Suprapubic skin (tissue), 4 donors: Measurements from ENCODE around the gene ZNF283. TPM values are rescaled to one million over a fixed set of nuclear protein-coding genes. Genes with fewer than 3 reads are reported as not detected.
"Not testable (repeated sequence)": the region's sequence is repeated elsewhere in the genome, so short reads cannot be mapped to it uniquely, and the experiment has no call there.

Experiments used
- DNase-seq, 2 donors: peaks; one replicate each; pipeline ENCODE4 v3.0.0-alpha.2; 2019; ENCODE audit warnings: low spot score in 2 of 2
- H3K27ac ChIP-seq: fragments of 200-600 bp; sonication (generic); one replicate; pipeline ENCODE4 v1.5.1; 2019
- H3K27me3 ChIP-seq: fragments of 200-600 bp; sonication (generic); one replicate; pipeline ENCODE4 v1.5.1; 2019
- H3K36me3 ChIP-seq: fragments of 200-600 bp; sonication (generic); one replicate; pipeline ENCODE4 v1.5.1; 2019
- H3K4me1 ChIP-seq: fragments of 200-600 bp; sonication (generic); one replicate; pipeline ENCODE4 v1.5.1; 2019
- H3K4me3 ChIP-seq: fragments of 200-600 bp; sonication (generic); one replicate; pipeline ENCODE4 v1.5.1; 2019; ENCODE audit warnings: mild to moderate bottlenecking
- H3K9me3 ChIP-seq: fragments of 200-600 bp; sonication (generic); one replicate; pipeline ENCODE4 v1.5.1; 2019
- EP300 ChIP-seq: sonication (generic); formaldehyde crosslinking; IDR thresholded peaks from one replicate; pipeline ENCODE4 v1.6.1; 2017; ENCODE audit warnings: antibody characterized with exemption
- POLR2A ChIP-seq, 2 donors: fragments of 450-650 bp; IDR thresholded peaks; one replicate each; pipeline ENCODE4 v1.6.1; 2017; ENCODE audit warnings: antibody characterized with exemption in 2 of 2, mild to moderate bottlenecking in 2 of 2, moderate library complexity in 2 of 2
- POLR2AphosphoS5 ChIP-seq, 3 donors: sonication (generic); formaldehyde crosslinking; IDR thresholded peaks; one replicate each; pipeline ENCODE4 v1.6.1; 2017; ENCODE audit warnings: antibody characterized with exemption in 3 of 3
- WGBS: methylation state at CpG from one replicate; pipeline ENCODE4 v1.1.5; 2018; 5-methylcytosine and 5-hydroxymethylcytosine counted together
- total RNA-seq, 4 donors: library from RNA; depleted of rRNA; stranded (reverse); fragments of >200 nt; gene quantifications; one replicate each; pipeline ENCODE4 v1.1.0, GENCODE V29; 2016
- TF ChIP-seq, protein P1 (sequence below), 2 donors: fragments of 200-600 bp in 1 of 2; fragments of 450-650 bp in 1 of 2; sonication (generic) in 1 of 2; IDR thresholded peaks; one replicate each; pipeline ENCODE4 v1.5.1; 2016 to 2019; ENCODE audit warnings: antibody characterized with exemption in 2 of 2, mild to moderate bottlenecking in 1 of 2, moderate library complexity in 1 of 2

ZNF283 gene
- total RNA-seq, 4 donors from 2014 or later: 4.7 to 26.4 (median 10.0) TPM

GRCh38 chr19:43858174-43858573 is 31.1 kb downstream of the ZNF283 start:
- H3K4me3 ChIP-seq: no peak overlapping the region
- H3K9me3 ChIP-seq: peaks cover 74% of the 10 kb centered on the region
- H3K27ac ChIP-seq: no peak overlapping the region
- TF ChIP-seq, protein P1, sequence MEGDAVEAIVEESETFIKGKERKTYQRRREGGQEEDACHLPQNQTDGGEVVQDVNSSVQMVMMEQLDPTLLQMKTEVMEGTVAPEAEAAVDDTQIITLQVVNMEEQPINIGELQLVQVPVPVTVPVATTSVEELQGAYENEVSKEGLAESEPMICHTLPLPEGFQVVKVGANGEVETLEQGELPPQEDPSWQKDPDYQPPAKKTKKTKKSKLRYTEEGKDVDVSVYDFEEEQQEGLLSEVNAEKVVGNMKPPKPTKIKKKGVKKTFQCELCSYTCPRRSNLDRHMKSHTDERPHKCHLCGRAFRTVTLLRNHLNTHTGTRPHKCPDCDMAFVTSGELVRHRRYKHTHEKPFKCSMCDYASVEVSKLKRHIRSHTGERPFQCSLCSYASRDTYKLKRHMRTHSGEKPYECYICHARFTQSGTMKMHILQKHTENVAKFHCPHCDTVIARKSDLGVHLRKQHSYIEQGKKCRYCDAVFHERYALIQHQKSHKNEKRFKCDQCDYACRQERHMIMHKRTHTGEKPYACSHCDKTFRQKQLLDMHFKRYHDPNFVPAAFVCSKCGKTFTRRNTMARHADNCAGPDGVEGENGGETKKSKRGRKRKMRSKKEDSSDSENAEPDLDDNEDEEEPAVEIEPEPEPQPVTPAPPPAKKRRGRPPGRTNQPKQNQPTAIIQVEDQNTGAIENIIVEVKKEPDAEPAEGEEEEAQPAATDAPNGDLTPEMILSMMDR (IDR thresholded peaks at IDR 0.05): no peak
- no peak for DNase-seq
- no peaks in the 10 kb centered on the region for H3K27me3 ChIP-seq
- no peaks in the 10 kb centered on the region for H3K36me3 ChIP-seq
- H3K4me1 ChIP-seq: no peaks in the 10 kb centered on the region
- WGBS: 96% methylated on average over 2 of the region's 2 CpGs

- H3K9me3 ChIP-seq: peaks cover 30% of the 10 kb centered on the region
- not testable (repeated sequence) for H3K36me3 ChIP-seq, H3K27ac ChIP-seq, DNase-seq, H3K4me3 ChIP-seq, H3K4me1 ChIP-seq, H3K27me3 ChIP-seq
- 98% methylated on average over 26 of the region's 28 CpGs for WGBS
Measured at GRCh38 chr19:43866923-43867322, 39.8 kb downstream of the ZNF283 start.

DNA sequence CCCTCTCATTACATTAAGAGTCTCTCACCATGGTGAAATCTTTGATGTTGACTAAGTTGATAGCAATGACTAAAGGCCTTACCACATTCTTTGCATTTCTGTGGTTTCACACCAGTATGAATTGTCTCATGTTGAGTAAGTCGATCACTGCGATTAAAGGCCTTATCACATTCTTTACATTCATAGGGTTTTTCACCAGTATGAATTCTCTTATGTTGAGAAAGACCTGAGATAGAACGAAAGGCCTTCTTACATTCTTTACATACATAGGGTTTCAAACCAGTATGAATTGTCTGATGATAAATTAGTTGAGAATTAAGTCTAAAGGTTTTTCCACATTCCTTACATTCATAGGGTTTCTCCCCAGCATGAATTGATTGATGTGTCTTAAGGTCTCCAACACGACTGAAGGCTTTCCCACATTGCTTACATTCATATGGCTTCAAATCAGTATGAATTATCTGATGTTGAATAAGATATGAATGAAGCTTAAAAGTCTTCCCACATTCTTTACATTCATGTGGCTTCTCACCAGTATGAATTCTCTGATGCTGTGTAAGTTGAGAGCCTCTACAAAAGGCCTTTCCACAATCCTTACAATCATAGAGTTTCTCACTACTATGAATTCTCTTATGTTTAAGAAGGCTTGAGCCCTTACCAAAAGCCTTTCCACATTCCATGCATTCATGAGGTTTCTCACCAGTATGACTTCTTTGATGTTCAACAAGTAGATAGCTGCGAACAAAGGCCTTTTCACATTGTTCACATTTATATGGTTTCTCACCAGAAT is 45.6 kb downstream of the ZNF283 start:
- H3K27me3 ChIP-seq: no peaks in the 10 kb centered on the region
- H3K27ac ChIP-seq: no peak overlapping the region
- no peaks in the 10 kb centered on the region for H3K4me1 ChIP-seq
- no peak for DNase-seq
- no peak overlapping the region for H3K4me3 ChIP-seq
- WGBS: 92% methylated on average over 5 of the region's 5 CpGs
- TF ChIP-seq, protein P1 (IDR thresholded peaks at IDR 0.05): no peak
- no peak for TF ChIP-seq EP300
- no peak for TF ChIP-seq POLR2AphosphoS5 (IDR thresholded peaks at IDR 0.05)
- TF ChIP-seq POLR2A (IDR thresholded peaks at IDR 0.05): no peak
- H3K36me3 ChIP-seq: no peaks in the 10 kb centered on the region
- H3K9me3 ChIP-seq: peaks cover 50% of the 10 kb centered on the region

GRCh38 chr19:43880483-43880882 is 53.4 kb downstream of the ZNF283 start:
- Histone ChIP-seq H3K36me3 (peaks cover 14% of the 10 kb centered on the region), H3K9me3 (peaks cover 59% of the 10 kb centered on the region), H3K4me3 (no peak overlapping the region), H3K27me3 (no peaks in the 10 kb centered on the region), H3K27ac (no peak overlapping the region), H3K4me1 (no peaks in the 10 kb centered on the region)
- no peak for TF ChIP-seq POLR2A (IDR thresholded peaks at IDR 0.05)
- no peak for TF ChIP-seq EP300
- no peak for TF ChIP-seq POLR2AphosphoS5 (IDR thresholded peaks at IDR 0.05)
- no peak for DNase-seq
- 93% methylated on average over 5 of the region's 5 CpGs for WGBS

DNA sequence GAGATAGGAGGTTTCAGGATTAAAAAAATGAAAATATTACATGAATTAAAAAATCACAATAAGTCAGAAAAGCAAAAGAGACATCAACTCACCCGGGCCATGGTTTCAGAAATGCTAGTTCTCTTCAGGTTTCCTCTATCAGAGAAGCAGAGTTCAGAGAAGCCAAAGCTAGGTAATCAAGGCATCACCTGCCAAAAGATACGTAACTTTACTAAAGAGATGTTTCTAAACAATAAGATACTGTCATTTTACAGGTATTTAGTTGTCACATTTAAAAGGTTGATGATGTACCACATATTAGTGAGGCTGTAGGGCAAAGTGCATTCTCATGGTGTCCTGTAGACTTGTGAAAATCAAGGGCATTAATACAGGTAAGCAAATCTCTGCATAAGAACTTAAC is 56.7 kb downstream of the ZNF283 start, which contains the start of gene ZNF404:
Gene ZNF404, minus strand, starts transcription at position 101 of the 400 bp plus-strand sequence.
- no peak for TF ChIP-seq EP300
- TF ChIP-seq POLR2AphosphoS5 (IDR thresholded peaks at IDR 0.05): no peak
- TF ChIP-seq, protein P1 (IDR thresholded peaks at IDR 0.05): no peak
- TF ChIP-seq POLR2A (IDR thresholded peaks at IDR 0.05): no peak
- Histone ChIP-seq H3K9me3 (peaks cover 57% of the 10 kb centered on the region), H3K27me3 (no peaks in the 10 kb centered on the region), H3K36me3 (peaks cover 14% of the 10 kb centered on the region), H3K4me3 (no peak within 1 kb of the TSS), H3K4me1 (no peaks in the 10 kb centered on the region), H3K27ac (no peak within 1 kb of the TSS)
- DNase-seq: no peak
- 88% methylated on average over 2 of the region's 2 CpGs for WGBS

- Histone ChIP-seq H3K27me3 (no peaks in the 10 kb centered on the region), H3K36me3 (peaks cover 3% of the 10 kb centered on the region), H3K4me3 (no peak overlapping the region), H3K9me3 (peaks cover 38% of the 10 kb centered on the region), H3K4me1 (no peaks in the 10 kb centered on the region), H3K27ac (no peak overlapping the region)
- no peak for DNase-seq
- TF ChIP-seq, protein P1 (IDR thresholded peaks at IDR 0.05): no peak
- TF ChIP-seq POLR2A (IDR thresholded peaks at IDR 0.05) (no peak), EP300 (no peak), POLR2AphosphoS5 (IDR thresholded peaks at IDR 0.05) (no peak)
- WGBS: 86% methylated on average over 2 of the region's 2 CpGs
Measured at GRCh38 chr19:43895727-43896308, 68.7 kb downstream of the ZNF283 start.
